SK-N-SH (cell line): ENCODE results near the gene AMFR. TPM values are rescaled to one million over a fixed set of nuclear protein-coding genes. Genes with fewer than 3 reads are reported as not detected.

Experiments used
- CTCF ChIA-PET: fragments of 300-600, 350-600 bp; formaldehyde crosslinking; extraction: SDS; loops from one replicate; lab custom pipeline; 2021; lab: Yijun Ruan, JAX
- POLR2A ChIA-PET: fragments of 350-600 bp; sonication (Branson Sonifier 250); formaldehyde crosslinking; extraction: SDS; loops from one replicate; lab custom pipeline; 2020; ENCODE audit warnings: antibody characterized with exemption, inconsistent platforms; lab: Yijun Ruan, JAX
- DNase-seq: peaks from one replicate; pipeline ENCODE4 v3.0.0; 2012
- H2AFZ ChIP-seq: fragments of 200-600 bp; sonication (generic); 2 replicates; pipeline ENCODE4 v1.8.1; 2016; ENCODE audit warnings: antibody characterized with exemption, mild to moderate bottlenecking, low read depth
- H3F3A ChIP-seq: fragments of 200-600 bp; sonication (generic); replicated peaks from 2 replicates; pipeline ENCODE3; 2016; ENCODE audit warnings: antibody characterized with exemption, mild to moderate bottlenecking; ENCODE audit not compliant: insufficient read depth
- H3K27ac ChIP-seq, 2 experiments: fragments of 200-500 bp in 1 of 2; fragments of 200-600 bp in 1 of 2; sonication (Bioruptor generic) in 1 of 2; sonication (generic), shearing (Covaris generic) in 1 of 2; 2 replicates each; pipeline versions ENCODE4 v1.5.1 to v1.6.1; 2014 to 2016; ENCODE audit warnings: low read depth in 2 of 2, inconsistent platforms in 1 of 2, low read length in 1 of 2, mild to moderate bottlenecking in 1 of 2, mixed read lengths in 1 of 2
- H3K27me3 ChIP-seq: fragments of 200-600 bp; sonication (generic), shearing (Covaris generic); 2 replicates; pipeline ENCODE4 v1.6.1; 2016; ENCODE audit warnings: mixed run types; ENCODE audit not compliant: insufficient read depth
- H3K36me3 ChIP-seq, 2 experiments: fragments of 200-500 bp in 1 of 2; fragments of 200-600 bp in 1 of 2; sonication (Bioruptor generic) in 1 of 2; sonication (generic) in 1 of 2; replicated peaks in 1 of 2; 2 replicates each; pipeline versions ENCODE3 to v1.5.1; 2014 to 2016; ENCODE audit warnings: low read length in 1 of 2, mild to moderate bottlenecking in 1 of 2; ENCODE audit not compliant: insufficient read depth in 2 of 2, control insufficient read depth in 1 of 2
- H3K4me1 ChIP-seq, 2 experiments: fragments of 200-500 bp in 1 of 2; fragments of 200-600 bp in 1 of 2; sonication (Bioruptor generic) in 1 of 2; sonication (generic), shearing (Covaris generic) in 1 of 2; 2 replicates each; pipeline versions ENCODE4 v1.5.1 to v1.6.1; 2014 to 2016; ENCODE audit warnings: low read depth in 1 of 2, low read length in 1 of 2, mixed run types in 1 of 2; ENCODE audit not compliant: insufficient read depth in 2 of 2, control insufficient read depth in 1 of 2
- H3K4me2 ChIP-seq: fragments of 200-600 bp; sonication (generic), shearing (Covaris generic); 2 replicates; pipeline ENCODE4 v1.6.1; 2017; ENCODE audit warnings: mixed run types
- H3K4me3 ChIP-seq, 2 experiments: fragments of 200-500 bp in 1 of 2; fragments of 200-600 bp in 1 of 2; sonication (Bioruptor generic) in 1 of 2; sonication (generic), shearing (Covaris generic) in 1 of 2; 2 replicates each; pipeline versions ENCODE4 v1.5.1 to v1.8.1; 2014 to 2016; ENCODE audit warnings: low read depth in 2 of 2, inconsistent platforms in 1 of 2, low read length in 1 of 2, mild to moderate bottlenecking in 1 of 2, mixed read lengths in 1 of 2, moderate library complexity in 1 of 2
- H3K79me2 ChIP-seq: fragments of 200-600 bp; sonication (generic); 2 replicates; pipeline ENCODE4 v1.8.1; 2017; ENCODE audit warnings: mild to moderate bottlenecking; ENCODE audit not compliant: insufficient read depth
- H3K9ac ChIP-seq: fragments of 200-600 bp; sonication (generic); 2 replicates; pipeline ENCODE4 v1.6.1; 2017; ENCODE audit warnings: mixed run types
- H3K9me2 ChIP-seq: fragments of 200-600 bp; sonication (generic); 2 replicates; pipeline ENCODE4 v1.6.1; 2017; ENCODE audit warnings: mixed run types
- H3K9me3 ChIP-seq: fragments of 200-600 bp; sonication (generic); 2 replicates; pipeline ENCODE4 v1.6.1; 2017; ENCODE audit warnings: mixed run types, mild to moderate bottlenecking, moderate library complexity
- H4K20me1 ChIP-seq: fragments of 200-600 bp; sonication (generic); 2 replicates; pipeline ENCODE4 v1.6.1; 2017; ENCODE audit warnings: mild to moderate bottlenecking, mixed run types; ENCODE audit not compliant: insufficient read depth
- EP300 ChIP-seq, 2 experiments: IDR thresholded peaks; 2 replicates each; pipeline versions ENCODE4 v1.4.0 to v1.6.1; 2012; ENCODE audit warnings: borderline replicate concordance in 1 of 2, low read depth in 1 of 2, low read length in 1 of 2
- EZH2phosphoT487 ChIP-seq: fragments of 200-600 bp; sonication (generic); IDR thresholded peaks from 2 replicates; pipeline ENCODE4 v1.6.1; 2017; ENCODE audit warnings: low read depth, mixed run types, mild to moderate bottlenecking, antibody characterized with exemption, moderate library complexity, borderline replicate concordance
- FOSL2 ChIP-seq: IDR thresholded peaks from 2 replicates; pipeline ENCODE4 v1.4.0; 2012; ENCODE audit warnings: low read depth, mild to moderate bottlenecking, moderate library complexity, borderline replicate concordance
- GABPA ChIP-seq: IDR thresholded peaks from 2 replicates; pipeline ENCODE4 v1.4.0; 2012; ENCODE audit warnings: low read depth, mild to moderate bottlenecking
- GATA2 ChIP-seq: sonication (generic); formaldehyde crosslinking; IDR thresholded peaks from 2 replicates; pipeline ENCODE4 v1.5.0; 2020; ENCODE audit warnings: mild to moderate bottlenecking, missing genetic modification reagents
- IRF3 ChIP-seq: fragments of 150-350 bp; IDR thresholded peaks from 2 replicates; pipeline ENCODE4 v1.6.1; 2016; ENCODE audit warnings: mild to moderate bottlenecking, low read depth, low read length
- MEF2A ChIP-seq: IDR thresholded peaks from 2 replicates; pipeline ENCODE4 v1.4.0; 2012; ENCODE audit warnings: low read depth, borderline replicate concordance
- NFIC ChIP-seq: IDR thresholded peaks from 2 replicates; pipeline ENCODE4 v1.4.0; 2012; ENCODE audit warnings: borderline replicate concordance
- NRF1 ChIP-seq: IDR thresholded peaks from 2 replicates; pipeline ENCODE4 v1.6.1; 2012; ENCODE audit warnings: low read depth, mild to moderate bottlenecking, low read length
- PBX3 ChIP-seq: IDR thresholded peaks from 2 replicates; pipeline ENCODE4; 2012
- POLR2AphosphoS5 ChIP-seq: IDR thresholded peaks from 2 replicates; pipeline ENCODE4 v1.6.1; 2012; ENCODE audit warnings: low read depth, low read length
- RAD21 ChIP-seq: IDR thresholded peaks from 2 replicates; pipeline ENCODE4 v1.6.1; 2012; ENCODE audit warnings: mild to moderate bottlenecking, low read length
- RCOR1 ChIP-seq: fragments of 150-350 bp; IDR thresholded peaks from 2 replicates; pipeline ENCODE4 v1.6.1; 2017; ENCODE audit warnings: antibody characterized with exemption, low read length
- REST ChIP-seq: IDR thresholded peaks from 2 replicates; pipeline ENCODE4 v1.6.1; 2012; ENCODE audit warnings: mild to moderate bottlenecking, low read depth, low read length, moderate library complexity
- RFX5 ChIP-seq: IDR thresholded peaks from 2 replicates; pipeline ENCODE4 v1.6.1; 2012; ENCODE audit warnings: mild to moderate bottlenecking, improper control_type of control experiment, low read length
- RXRA ChIP-seq: IDR thresholded peaks from 2 replicates; pipeline ENCODE4 v1.4.0; 2012; ENCODE audit warnings: low read depth, mild to moderate bottlenecking, borderline replicate concordance
- TAF1 ChIP-seq: IDR thresholded peaks from 2 replicates; pipeline ENCODE4 v1.6.1; 2012; ENCODE audit warnings: low read depth, mild to moderate bottlenecking, low read length, moderate library complexity, borderline replicate concordance
- TCF12 ChIP-seq: IDR thresholded peaks from 2 replicates; pipeline ENCODE4 v1.4.0; 2012
- TEAD4 ChIP-seq: IDR thresholded peaks from 2 replicates; pipeline ENCODE4 v1.4.0; 2012; ENCODE audit warnings: mild to moderate bottlenecking, borderline replicate concordance; ENCODE audit not compliant: insufficient read depth
- WGBS: methylation state at CpG from one replicate; pipeline ENCODE4 v1.1.6; 2017; ENCODE audit warnings: low lambda C conversion rate; 5-methylcytosine and 5-hydroxymethylcytosine counted together
- polyA plus RNA-seq, 3 experiments: library from polyadenylated mRNA; depleted of rRNA; stranded (reverse); fragments of >200 nt; gene quantifications; 2 replicates each; pipeline ENCODE4 v1.2.3, GENCODE V29; 2012

AMFR gene
- polyA plus RNA-seq, 1 of the 3 experiments (the other 2 are of a cell fraction) = 65.3 TPM

- no peak for DNase-seq
- WGBS = 100% methylated on average over 1 of the region's 1 CpG
- TF ChIP-seq RCOR1 (no peak), TEAD4 (no peak), EZH2phosphoT487 (no peak), MEF2A (no peak), EP300 (IDR thresholded peaks at IDR 0.05; ENCODE audit: borderline replicate concordance in 1 of 2, low read depth in 1 of 2, low read length in 1 of 2) (no peak), TAF1 (no peak), FOSL2 (no peak), POLR2AphosphoS5 (no peak), NFIC (no peak), RFX5 (no peak), IRF3 (no peak), REST (no peak), TCF12 (no peak), RXRA (no peak)
- TF ChIP-seq, all 33 proteins: peak for 0
- H3K79me2 ChIP-seq = peaks cover 24% of the 10 kb centered on the region
- no peaks in the 10 kb centered on the region for H3K27me3 ChIP-seq
- ChIA-PET POLR2A (no interaction called here), CTCF (no interaction called here)
- no peak overlapping the region for H2AFZ ChIP-seq
- H3K36me3 ChIP-seq = peaks cover 67 to 73% of the 10 kb centered on the region in 2 experiments
- no peak overlapping the region for H3K4me2 ChIP-seq
- H3K9me3 ChIP-seq = no peaks in the 10 kb centered on the region
- no peak overlapping the region for H3K9ac ChIP-seq
- no peak overlapping the region for H3K27ac ChIP-seq
- H3F3A ChIP-seq = peaks cover 3% of the 10 kb centered on the region
- H3K4me3 ChIP-seq = no peak overlapping the region
- H3K9me2 ChIP-seq = no peaks in the 10 kb centered on the region
- H4K20me1 ChIP-seq = peaks cover 4% of the 10 kb centered on the region; the same call in 1 of the 2 replicates
- no peaks in the 10 kb centered on the region for H3K4me1 ChIP-seq
These were observed 12.7 kb upstream of the AMFR start for GRCh38 chr16:56438038-56438437.

- TF ChIP-seq RCOR1 (no peak), RXRA (no peak), FOSL2 (no peak), TCF12 (no peak), NRF1 (no peak), RFX5 (no peak), GATA2 (CRISPR knock-in tag) (no peak), TEAD4 (no peak), PBX3 (no peak), RAD21 (no peak), GABPA (no peak), NFIC (no peak)
- no peak overlapping the region for H3K4me2 ChIP-seq
- peaks cover 69 to 77% of the 10 kb centered on the region in 2 experiments for H3K36me3 ChIP-seq
- H3K4me1 ChIP-seq = no peaks in the 10 kb centered on the region
- CTCF ChIA-PET = interaction anchor here (1.1 to 1.3 kb wide), 2 partner anchors 15 to 779 kb away, joined by 3 read pairs; partner anchors contain the start of genes NUDT21 and OGFOD1
- no peak overlapping the region for H3K27ac ChIP-seq
- no peak overlapping the region for H3K4me3 ChIP-seq
- H3K79me2 ChIP-seq = peaks cover 8% of the 10 kb centered on the region
- H4K20me1 ChIP-seq = no peaks in the 10 kb centered on the region
- POLR2A ChIA-PET = no interaction called here
- no peaks in the 10 kb centered on the region for H3K9me3 ChIP-seq
- H3K27me3 ChIP-seq = no peaks in the 10 kb centered on the region
- no peak overlapping the region for H3K9ac ChIP-seq
- DNase-seq = no peak
- no peaks in the 10 kb centered on the region for H3K9me2 ChIP-seq
- H2AFZ ChIP-seq = no peak overlapping the region
- H3F3A ChIP-seq = peaks cover 6% of the 10 kb centered on the region
These were observed 10.9 kb upstream of the AMFR start for GRCh38 chr16:56436258-56436657.
